Measurements from ENCODE around the gene SNAP23.
A peak's percentile ranks its signal among the peaks of the same experiment; 100 is the strongest.
"Not testable (repeated sequence)": the region's sequence is repeated elsewhere in the genome, so short reads cannot be mapped to it uniquely, and the experiment has no call there.

Gene SNAP23

DNA sequence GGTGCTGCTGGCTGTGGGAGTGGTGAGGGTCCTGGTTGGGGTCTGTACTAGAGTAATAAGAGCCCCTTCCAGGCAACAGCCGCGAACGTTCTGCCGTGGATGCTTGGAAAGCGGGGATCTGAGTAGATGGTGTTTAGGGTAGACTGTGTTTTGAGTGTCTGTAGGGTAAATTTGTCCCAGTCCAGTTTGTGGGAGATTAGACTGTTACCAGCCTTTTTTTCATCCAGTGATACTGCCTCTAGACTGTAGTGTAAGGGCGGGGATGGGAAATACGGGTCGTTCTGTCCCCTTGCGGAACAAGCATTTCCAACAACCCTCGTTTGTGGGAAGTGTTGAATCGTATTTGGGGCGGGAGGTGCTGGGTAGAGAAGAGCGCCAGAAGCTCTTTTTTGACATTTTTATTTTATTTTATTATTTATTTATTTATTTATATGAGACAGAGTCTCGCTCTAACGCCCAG is 53.6 kb downstream of the SNAP23 start:
- intact Hi-C loops (cut with DNase I): loop anchor here (5.0 kb wide), 1 partner anchor 57 kb away; the partner anchor contains the start of gene ZNF106
- DNase-seq: peak in 2 of 10 donors; percentile 8 to 12

- no peak for DNase-seq
- intact Hi-C loops (cut with DNase I): loop anchor here (1.0 to 5.0 kb wide), 2 partner anchors 25 to 58 kb away; partner anchors contain the start of genes STARD9 and ZNF106
Observed at GRCh38 chr15:42549741-42550392, 54.4 kb downstream of the SNAP23 start.

- intact Hi-C loops (cut with DNase I): no loop called here
- no peak for DNase-seq
Observed at GRCh38 chr15:42553554-42553953, 58.1 kb downstream of the SNAP23 start.

DNA sequence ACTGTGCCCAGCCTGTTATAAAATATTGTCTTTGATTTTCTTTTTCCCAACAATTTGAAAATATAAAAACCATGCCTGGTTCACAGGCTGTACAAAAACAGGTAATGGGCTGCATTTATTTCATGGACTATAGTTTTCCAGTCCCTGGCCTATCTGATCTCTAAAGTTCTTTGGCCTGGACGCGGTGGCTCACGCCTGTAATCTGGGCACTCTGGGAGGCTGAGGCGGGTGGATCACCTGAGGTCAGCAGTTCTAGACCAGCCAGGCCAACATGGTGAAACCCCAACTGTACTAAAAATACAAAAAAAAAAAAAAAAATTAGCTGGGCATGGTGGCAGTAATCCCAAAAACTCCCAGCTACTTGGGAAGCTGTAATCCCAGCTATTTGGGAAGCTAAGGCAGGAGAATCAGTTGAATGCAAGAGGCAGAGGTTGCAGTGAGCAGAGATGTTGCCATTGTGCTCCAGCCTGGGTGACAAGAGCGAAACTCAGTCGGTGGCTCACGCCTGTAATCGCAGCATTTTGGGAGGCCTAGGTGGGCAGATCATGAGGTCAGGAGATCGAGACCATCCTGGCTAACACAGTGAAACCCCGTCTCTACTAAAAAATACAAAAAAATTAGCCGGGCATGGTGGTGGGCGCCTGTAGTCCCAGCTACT is 61.2 kb downstream of the SNAP23 start:
- DNase-seq; intact Hi-C loops (cut with DNase I): not testable (repeated sequence)

- DNase-seq: no peak
- intact Hi-C loops (cut with DNase I): no loop called here
Observed at GRCh38 chr15:42558739-42559138, 63.3 kb downstream of the SNAP23 start.

DNA sequence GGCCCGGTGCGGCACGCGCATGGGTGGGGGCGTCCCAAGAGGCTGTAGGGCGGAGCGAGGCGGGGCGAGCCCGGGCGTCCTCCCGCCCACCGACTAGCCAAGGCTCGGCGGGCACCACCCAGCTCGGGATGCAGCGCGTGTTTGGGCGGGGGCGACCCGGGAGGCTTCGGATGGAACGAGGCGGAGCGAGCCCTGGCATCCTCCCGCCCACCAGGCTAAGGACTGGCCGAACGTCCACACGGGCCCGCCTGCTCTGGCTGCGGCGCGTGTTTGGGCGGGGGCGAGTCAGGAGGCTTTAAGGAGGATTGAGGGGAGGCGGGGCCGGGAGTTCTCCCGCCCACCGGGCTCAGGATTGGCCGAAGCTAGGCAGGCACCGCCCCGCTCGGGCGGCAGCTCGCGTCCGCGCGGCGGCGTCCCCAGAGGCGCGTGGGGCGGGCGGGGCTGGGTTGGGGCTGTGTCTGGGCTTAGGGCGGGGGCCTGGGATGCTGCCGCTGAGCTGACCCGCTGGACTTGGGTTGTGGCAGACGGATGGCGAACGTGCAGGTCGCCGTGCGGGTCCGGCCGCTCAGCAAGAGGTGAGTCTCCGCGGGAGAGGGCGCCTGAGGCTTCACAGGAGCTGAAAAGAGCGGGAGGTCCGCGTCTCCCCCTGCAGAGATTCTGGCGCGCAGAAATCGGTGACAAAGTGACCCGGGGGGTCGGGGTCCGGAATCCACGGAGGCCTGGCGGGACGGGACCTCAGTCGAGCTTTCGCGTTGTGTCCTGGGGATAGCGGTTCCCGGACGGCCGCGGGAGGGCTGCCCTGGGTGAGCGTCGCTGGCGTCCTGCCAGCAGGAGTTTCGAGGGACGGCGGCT is 80.0 kb downstream of the SNAP23 start, which contains the start of gene STARD9:
Gene STARD9, plus strand, starts transcription at position 419 of the 852 bp plus-strand sequence. Its CDS starts 110 bp downstream, at position 529.
- DNase-seq: peak; percentile 95 to 100 (median 98)
- intact Hi-C loops (cut with DNase I): loop anchor here (1.0 to 10.0 kb wide), 2 partner anchors 25 to 349 kb away; partner anchors contain the start of gene TTBK2

DNA sequence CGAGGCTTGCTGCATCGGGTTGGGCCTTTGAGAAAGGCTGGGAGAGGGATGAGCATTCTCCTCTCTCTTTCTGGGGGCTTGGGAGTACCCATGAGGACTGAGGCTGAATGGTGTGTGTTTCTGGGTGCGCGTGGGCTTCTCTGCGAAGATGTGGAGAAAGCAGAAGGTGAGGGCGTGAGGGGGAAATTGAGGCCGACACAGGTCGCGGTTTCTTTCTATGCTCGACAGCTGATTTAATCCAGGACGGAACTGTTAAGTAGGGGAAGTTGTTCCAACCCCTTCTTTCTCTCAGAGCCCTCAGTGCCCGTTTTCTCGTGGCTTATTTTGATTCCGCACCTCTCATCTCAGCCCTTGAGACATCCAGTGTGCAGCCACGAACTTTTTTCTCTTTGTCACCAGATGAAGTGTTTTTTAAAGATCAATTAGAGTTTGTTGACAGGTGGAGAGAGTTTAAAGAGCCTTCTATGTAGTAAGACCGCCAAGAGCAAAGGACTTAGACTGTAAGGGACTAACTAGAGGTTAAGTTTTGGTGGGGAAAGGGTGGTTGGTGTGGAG is 80.7 kb downstream of the SNAP23 start:
- intact Hi-C loops (cut with DNase I): loop anchor here (10.0 kb wide), 1 partner anchor 349 kb away; the partner anchor contains the start of gene TTBK2
- DNase-seq: no peak

DNA sequence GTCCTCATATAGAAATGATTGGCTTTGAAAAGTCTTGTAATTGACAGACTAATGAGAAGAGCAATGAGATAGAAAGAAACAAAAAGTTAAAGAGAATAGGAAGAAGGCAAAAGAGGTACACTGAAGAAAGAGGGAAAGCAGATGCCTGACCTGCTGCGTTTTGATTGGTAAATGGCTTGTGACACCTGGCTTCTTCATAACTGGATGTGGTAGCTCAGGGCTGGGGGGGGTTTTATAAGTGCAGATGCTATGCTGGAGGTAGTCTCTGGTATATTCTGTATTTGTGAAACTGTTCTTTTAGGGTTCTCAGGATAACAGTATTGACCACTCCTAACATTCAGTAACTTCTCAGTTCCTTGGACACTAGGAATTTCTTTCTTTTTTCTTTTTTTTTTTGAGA is 81.3 kb downstream of the SNAP23 start:
- no peak for DNase-seq
- intact Hi-C loops (cut with DNase I): loop anchor here (10.0 kb wide), 1 partner anchor 348 kb away; the partner anchor contains the start of gene TTBK2

DNA sequence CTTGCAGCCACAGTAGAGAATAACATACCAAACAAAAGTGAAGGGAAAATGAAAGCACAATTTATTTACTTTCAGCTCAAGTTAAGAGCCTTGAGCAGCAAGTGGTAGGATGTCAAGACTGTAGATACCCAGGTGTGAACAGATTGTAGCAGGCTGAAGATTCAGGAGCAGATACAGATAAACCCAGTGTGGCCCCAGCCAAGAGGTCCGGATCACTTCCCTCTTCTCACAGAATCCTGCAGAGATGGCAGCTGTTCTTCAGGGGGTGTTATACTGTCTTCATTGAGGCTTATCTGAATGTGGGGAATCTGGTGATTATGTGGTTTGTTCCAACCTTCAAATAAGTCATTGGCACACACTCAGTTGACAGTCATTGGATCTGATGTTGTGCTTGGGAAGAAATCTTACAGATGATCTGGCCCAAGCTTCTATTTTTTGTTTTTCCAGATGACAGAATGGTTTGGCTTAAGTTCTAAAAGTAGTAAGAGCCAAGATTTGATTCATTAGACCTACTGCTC is 82.1 kb downstream of the SNAP23 start:
- no peak for DNase-seq
- intact Hi-C loops (cut with DNase I): loop anchor here (10.0 kb wide), 1 partner anchor 347 kb away; the partner anchor contains the start of gene TTBK2

GRCh38 chr15:42578984-42579537 is 83.6 kb downstream of the SNAP23 start:
- DNase-seq: no peak
- intact Hi-C loops (cut with DNase I): loop anchor here (10.0 kb wide), 1 partner anchor 346 kb away; the partner anchor contains the start of gene TTBK2

DNA sequence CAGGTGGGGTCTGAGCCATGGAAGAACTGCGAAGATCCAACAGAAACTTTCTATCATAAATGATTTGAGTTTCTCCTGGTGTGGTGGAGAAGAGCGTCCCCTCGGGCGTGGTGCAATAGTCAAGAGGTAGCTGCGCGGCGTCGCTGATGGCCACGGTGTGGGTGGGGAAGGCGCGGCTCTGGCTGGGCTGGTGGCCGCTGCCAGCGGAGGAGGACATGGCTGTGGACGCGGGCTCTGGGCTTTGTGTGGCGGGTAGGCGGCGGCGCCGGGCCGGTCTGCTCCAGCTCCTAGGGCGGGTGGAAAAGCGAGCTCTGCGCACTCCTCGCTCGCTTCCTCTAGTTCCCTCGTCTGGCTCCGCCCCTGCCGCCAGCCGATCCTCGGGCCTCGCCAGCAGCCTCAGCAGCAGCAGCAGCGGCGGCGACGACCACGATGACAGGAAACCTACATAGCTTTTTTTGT is 85.9 kb downstream of the SNAP23 start:
- intact Hi-C loops (cut with DNase I): loop anchor here (2.0 to 10.0 kb wide), 2 partner anchors 70 to 86 kb away; partner anchors contain the start of genes SNAP23 and ZNF106
- DNase-seq: peak; percentile 78 to 98 (median 88)
